ENCODE results near the gene FYB2. TPM values are rescaled to one million over a fixed set of nuclear protein-coding genes. Genes with fewer than 3 reads are reported as not detected.

Gene FYB2
- total RNA-seq, 1 experiment from 2014 or later = not detected

- H3K79me2 ChIP-seq (ENCODE audit: low read length) = no peaks in the 10 kb centered on the region
- H3K27ac ChIP-seq (ENCODE audit: low read length) = peak overlapping the region; percentile 24
- DNase-seq = peak; percentile 83
- H3K9ac ChIP-seq (ENCODE audit: low read length) = no peak overlapping the region
- POLR2A ChIA-PET (ENCODE audit: unreplicated experiment) = interaction anchor here (0.6 kb wide), 1 partner anchor 958 kb away, joined by 3 read pairs; no protein-coding TSS in a partner anchor
- H3K9me3 ChIP-seq (ENCODE audit: low read length) = no peaks in the 10 kb centered on the region
- H3K36me3 ChIP-seq (ENCODE audit: low read depth, low read length) = no peaks in the 10 kb centered on the region
- no peak overlapping the region for H3K4me3 ChIP-seq (ENCODE audit: low read length)
- no peak overlapping the region for H3K4me2 ChIP-seq (ENCODE audit: low read length)
- no peaks in the 10 kb centered on the region for H4K20me1 ChIP-seq (ENCODE audit: low read length)
- ATAC-seq = peak; percentile 100
- H3F3A ChIP-seq (ENCODE audit: low read length, unreplicated experiment) = no peaks in the 10 kb centered on the region
- peaks cover 13% of the 10 kb centered on the region for H3K4me1 ChIP-seq (ENCODE audit: insufficient read depth, low read length)
- no TSS peak for BruUV-seq (replicated peaks)
- H3K9me2 ChIP-seq (replicated peaks; ENCODE audit: low read length) = no peaks in the 10 kb centered on the region
- H2AFZ ChIP-seq (ENCODE audit: low read length) = no peak overlapping the region
- CTCF ChIA-PET = no interaction called here
- TF ChIP-seq, protein P1, sequence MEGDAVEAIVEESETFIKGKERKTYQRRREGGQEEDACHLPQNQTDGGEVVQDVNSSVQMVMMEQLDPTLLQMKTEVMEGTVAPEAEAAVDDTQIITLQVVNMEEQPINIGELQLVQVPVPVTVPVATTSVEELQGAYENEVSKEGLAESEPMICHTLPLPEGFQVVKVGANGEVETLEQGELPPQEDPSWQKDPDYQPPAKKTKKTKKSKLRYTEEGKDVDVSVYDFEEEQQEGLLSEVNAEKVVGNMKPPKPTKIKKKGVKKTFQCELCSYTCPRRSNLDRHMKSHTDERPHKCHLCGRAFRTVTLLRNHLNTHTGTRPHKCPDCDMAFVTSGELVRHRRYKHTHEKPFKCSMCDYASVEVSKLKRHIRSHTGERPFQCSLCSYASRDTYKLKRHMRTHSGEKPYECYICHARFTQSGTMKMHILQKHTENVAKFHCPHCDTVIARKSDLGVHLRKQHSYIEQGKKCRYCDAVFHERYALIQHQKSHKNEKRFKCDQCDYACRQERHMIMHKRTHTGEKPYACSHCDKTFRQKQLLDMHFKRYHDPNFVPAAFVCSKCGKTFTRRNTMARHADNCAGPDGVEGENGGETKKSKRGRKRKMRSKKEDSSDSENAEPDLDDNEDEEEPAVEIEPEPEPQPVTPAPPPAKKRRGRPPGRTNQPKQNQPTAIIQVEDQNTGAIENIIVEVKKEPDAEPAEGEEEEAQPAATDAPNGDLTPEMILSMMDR (conservative IDR thresholded peaks at IDR 0.05; ENCODE audit: low read depth, low read length) = no peak
- no peak for TF ChIP-seq EZH2 (IDR thresholded peaks at IDR 0.05; ENCODE audit: low read length, unreplicated experiment)
- TF ChIP-seq EZH2phosphoT487 (IDR thresholded peaks at IDR 0.05; ENCODE audit: borderline replicate concordance, low read length) = no peak
- intact Hi-C loops (cut with micrococcal nuclease) = no loop called here
- no peaks in the 10 kb centered on the region for H3K27me3 ChIP-seq (ENCODE audit: low read length)
These were observed 142.6 kb downstream of the FYB2 start for GRCh38 chr1:56676571-56677035.

DNA sequence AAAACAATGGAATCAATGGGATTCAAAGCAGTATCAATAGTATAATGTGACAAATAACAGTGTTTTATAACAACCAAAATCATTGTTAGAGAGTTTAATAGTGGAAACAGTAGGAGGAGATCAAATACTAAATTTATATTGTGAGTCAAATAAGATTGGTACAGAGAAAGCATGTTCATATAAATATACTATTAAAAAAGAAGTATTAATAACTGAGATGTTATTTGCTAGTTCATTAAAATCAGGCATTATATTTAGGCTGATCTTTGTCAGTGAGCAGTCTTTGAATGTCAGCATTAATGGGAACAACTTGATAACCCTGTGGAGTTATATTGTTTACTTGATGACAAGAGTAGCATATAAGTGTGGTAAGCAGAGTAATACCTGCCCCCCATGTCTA is 143.4 kb downstream of the FYB2 start:
- H2AFZ ChIP-seq (ENCODE audit: low read length) = no peak overlapping the region
- no peaks in the 10 kb centered on the region for H3K27me3 ChIP-seq (ENCODE audit: low read length)
- no peaks in the 10 kb centered on the region for H3K9me3 ChIP-seq (ENCODE audit: low read length)
- H3K4me3 ChIP-seq (ENCODE audit: low read length) = no peak overlapping the region
- no peak overlapping the region for H3K9ac ChIP-seq (ENCODE audit: low read length)
- H3K79me2 ChIP-seq (ENCODE audit: low read length) = no peaks in the 10 kb centered on the region
- ChIA-PET CTCF (no interaction called here), POLR2A (ENCODE audit: unreplicated experiment) (no interaction called here)
- no peak for DNase-seq
- H3K36me3 ChIP-seq (ENCODE audit: low read depth, low read length) = no peaks in the 10 kb centered on the region
- intact Hi-C loops (cut with micrococcal nuclease) = no loop called here
- H3K4me2 ChIP-seq (ENCODE audit: low read length) = no peak overlapping the region
- no peaks in the 10 kb centered on the region for H4K20me1 ChIP-seq (ENCODE audit: low read length)
- BruUV-seq (replicated peaks) = no TSS peak
- H3K4me1 ChIP-seq (ENCODE audit: insufficient read depth, low read length) = peaks cover 13% of the 10 kb centered on the region
- ATAC-seq = no peak
- TF ChIP-seq, protein P1 (conservative IDR thresholded peaks at IDR 0.05; ENCODE audit: low read depth, low read length) = no peak
- TF ChIP-seq EZH2 (IDR thresholded peaks at IDR 0.05; ENCODE audit: low read length, unreplicated experiment) (no peak), EZH2phosphoT487 (IDR thresholded peaks at IDR 0.05; ENCODE audit: borderline replicate concordance, low read length) (no peak)
- no peak overlapping the region for H3K27ac ChIP-seq (ENCODE audit: low read length)
- no peaks in the 10 kb centered on the region for H3F3A ChIP-seq (ENCODE audit: low read length, unreplicated experiment)
- no peaks in the 10 kb centered on the region for H3K9me2 ChIP-seq (replicated peaks; ENCODE audit: low read length)

- ChIA-PET CTCF (no interaction called here), POLR2A (ENCODE audit: unreplicated experiment) (no interaction called here)
- Histone ChIP-seq H3K9me3 (ENCODE audit: low read length) (no peaks in the 10 kb centered on the region), H3K4me1 (ENCODE audit: insufficient read depth, low read length) (peaks cover 13% of the 10 kb centered on the region), H3K27ac (ENCODE audit: low read length) (no peak overlapping the region), H3K79me2 (ENCODE audit: low read length) (no peaks in the 10 kb centered on the region), H4K20me1 (ENCODE audit: low read length) (no peaks in the 10 kb centered on the region), H3F3A (ENCODE audit: low read length, unreplicated experiment) (no peaks in the 10 kb centered on the region), H2AFZ (ENCODE audit: low read length) (no peak overlapping the region), H3K9me2 (replicated peaks; ENCODE audit: low read length) (no peaks in the 10 kb centered on the region), H3K4me2 (ENCODE audit: low read length) (no peak overlapping the region), H3K4me3 (ENCODE audit: low read length) (no peak overlapping the region), H3K9ac (ENCODE audit: low read length) (no peak overlapping the region), H3K27me3 (ENCODE audit: low read length) (no peaks in the 10 kb centered on the region), H3K36me3 (ENCODE audit: low read depth, low read length) (no peaks in the 10 kb centered on the region)
- BruUV-seq (replicated peaks) = no TSS peak
- DNase-seq (no peak), ATAC-seq (no peak)
- TF ChIP-seq EZH2 (IDR thresholded peaks at IDR 0.05; ENCODE audit: low read length, unreplicated experiment) (no peak), EZH2phosphoT487 (IDR thresholded peaks at IDR 0.05; ENCODE audit: borderline replicate concordance, low read length) (no peak)
- TF ChIP-seq, protein P1 (conservative IDR thresholded peaks at IDR 0.05; ENCODE audit: low read depth, low read length) = no peak
- intact Hi-C loops (cut with micrococcal nuclease) = no loop called here
These were observed 146.6 kb downstream of the FYB2 start for GRCh38 chr1:56672579-56672978.

Data from PC-3 (cell line).